Measurements from ENCODE around the gene ZBTB49.
"Not testable (repeated sequence)": the region's sequence is repeated elsewhere in the genome, so short reads cannot be mapped to it uniquely, and the experiment has no call there.

The ZBTB49 gene

GRCh38 chr4:4254199-4254598, 35.9 kb upstream of the ZBTB49 start:
- no peak overlapping the region for H3K4me3 ChIP-seq (ENCODE audit: low read depth, low read length)
- TF ChIP-seq, protein P1, sequence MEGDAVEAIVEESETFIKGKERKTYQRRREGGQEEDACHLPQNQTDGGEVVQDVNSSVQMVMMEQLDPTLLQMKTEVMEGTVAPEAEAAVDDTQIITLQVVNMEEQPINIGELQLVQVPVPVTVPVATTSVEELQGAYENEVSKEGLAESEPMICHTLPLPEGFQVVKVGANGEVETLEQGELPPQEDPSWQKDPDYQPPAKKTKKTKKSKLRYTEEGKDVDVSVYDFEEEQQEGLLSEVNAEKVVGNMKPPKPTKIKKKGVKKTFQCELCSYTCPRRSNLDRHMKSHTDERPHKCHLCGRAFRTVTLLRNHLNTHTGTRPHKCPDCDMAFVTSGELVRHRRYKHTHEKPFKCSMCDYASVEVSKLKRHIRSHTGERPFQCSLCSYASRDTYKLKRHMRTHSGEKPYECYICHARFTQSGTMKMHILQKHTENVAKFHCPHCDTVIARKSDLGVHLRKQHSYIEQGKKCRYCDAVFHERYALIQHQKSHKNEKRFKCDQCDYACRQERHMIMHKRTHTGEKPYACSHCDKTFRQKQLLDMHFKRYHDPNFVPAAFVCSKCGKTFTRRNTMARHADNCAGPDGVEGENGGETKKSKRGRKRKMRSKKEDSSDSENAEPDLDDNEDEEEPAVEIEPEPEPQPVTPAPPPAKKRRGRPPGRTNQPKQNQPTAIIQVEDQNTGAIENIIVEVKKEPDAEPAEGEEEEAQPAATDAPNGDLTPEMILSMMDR (IDR thresholded peaks at IDR 0.05; ENCODE audit: control insufficient read depth, extremely low read depth, insufficient read depth) = no peak
- no peak for DNase-seq (ENCODE audit: low read depth)

DNA sequence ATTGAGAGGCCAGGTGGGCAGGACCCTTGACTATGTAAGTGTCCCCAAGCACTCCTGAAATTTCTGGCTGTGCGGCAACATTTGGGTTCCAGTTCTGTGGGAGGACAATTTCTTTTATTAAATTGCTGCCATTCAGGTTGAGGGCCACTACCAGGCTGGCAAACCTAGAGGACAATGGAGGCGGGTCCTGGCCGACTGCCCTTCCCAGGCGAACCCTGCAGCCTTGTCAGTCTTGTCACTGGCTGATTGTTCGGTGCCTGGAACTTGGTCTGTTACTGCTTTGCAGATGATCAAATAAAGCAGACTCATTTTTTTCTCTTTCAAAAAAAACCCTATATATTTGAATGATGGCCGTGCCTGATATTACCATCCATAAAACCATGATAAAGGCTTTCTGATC, 35.4 kb upstream of the ZBTB49 start:
- no peak for DNase-seq (ENCODE audit: low read depth)
- TF ChIP-seq, protein P1 (IDR thresholded peaks at IDR 0.05; ENCODE audit: control insufficient read depth, extremely low read depth, insufficient read depth) = no peak
- no peak overlapping the region for H3K4me3 ChIP-seq (ENCODE audit: low read depth, low read length)

GRCh38 chr4:4256799-4257198, 33.3 kb upstream of the ZBTB49 start:
- no peak for DNase-seq (ENCODE audit: low read depth)
- H3K4me3 ChIP-seq (ENCODE audit: low read depth, low read length) = no peak overlapping the region
- TF ChIP-seq, protein P1 (IDR thresholded peaks at IDR 0.05; ENCODE audit: control insufficient read depth, extremely low read depth, insufficient read depth) = no peak

- not testable (repeated sequence) for DNase-seq (ENCODE audit: low read depth); H3K4me3 ChIP-seq (ENCODE audit: low read depth, low read length)
Measured at GRCh38 chr4:4257705-4258104, 32.3 kb upstream of the ZBTB49 start.

DNA sequence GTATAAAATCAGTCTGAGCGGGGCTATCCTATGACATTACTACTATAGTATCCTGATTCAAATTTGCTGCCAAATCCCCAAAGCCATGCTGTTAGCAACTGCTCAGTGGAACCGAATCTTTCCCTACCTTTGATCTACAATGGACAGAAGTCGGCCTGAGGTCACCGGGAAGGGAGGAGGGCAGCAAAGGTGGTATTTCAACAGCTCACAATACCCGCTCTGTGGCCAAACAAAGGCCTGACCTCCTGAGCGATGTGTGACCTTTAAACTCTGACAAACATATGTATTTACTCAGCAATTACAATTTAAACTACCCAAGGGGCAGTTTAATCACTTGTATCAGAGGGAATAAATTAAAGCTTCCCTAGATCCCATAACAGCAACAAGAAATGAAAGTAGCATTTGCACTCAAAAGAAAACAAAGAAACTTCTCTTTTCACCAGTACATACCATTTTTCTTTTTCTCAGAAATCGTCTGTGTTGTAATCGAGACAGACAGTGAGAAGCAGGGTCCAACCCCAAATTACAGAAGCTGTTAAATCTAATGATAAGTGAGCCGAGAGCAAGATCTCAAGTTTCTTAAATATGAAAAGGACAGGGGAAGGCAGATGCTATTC, 30.5 kb upstream of the ZBTB49 start:
- DNase-seq (ENCODE audit: low read depth) = no peak
- H3K4me3 ChIP-seq (ENCODE audit: low read depth, low read length) = no peak overlapping the region
- TF ChIP-seq, protein P1 (IDR thresholded peaks at IDR 0.05; ENCODE audit: control insufficient read depth, extremely low read depth, insufficient read depth) = no peak

DNA sequence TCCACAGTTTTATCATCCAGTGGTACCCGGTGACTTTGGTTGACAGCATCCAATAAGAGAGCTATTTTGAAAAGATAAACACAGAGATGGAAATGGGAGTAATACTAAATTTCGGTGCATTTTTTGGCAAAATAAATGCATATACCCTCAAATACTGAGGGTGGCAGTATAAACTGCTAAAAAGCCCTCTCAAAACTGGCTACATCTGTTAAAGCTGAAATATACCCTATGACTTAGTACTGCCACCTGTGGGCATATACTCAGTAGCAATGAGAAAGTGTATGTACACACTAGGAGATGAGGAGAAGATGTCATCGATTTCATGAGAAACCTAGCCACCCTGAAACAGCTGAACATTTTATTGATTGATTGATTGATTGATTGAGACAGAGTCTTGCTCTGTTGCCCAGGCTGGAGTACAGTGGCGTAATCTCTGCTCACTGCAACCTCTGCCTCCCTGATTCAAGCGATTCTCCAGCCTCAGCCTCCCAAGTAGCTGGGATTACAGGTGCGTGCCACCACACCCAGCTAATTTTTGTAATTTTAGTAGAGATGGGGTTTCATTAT, 29.8 kb upstream of the ZBTB49 start:
- DNase-seq (ENCODE audit: low read depth) = no peak
- TF ChIP-seq, protein P1 (IDR thresholded peaks at IDR 0.05; ENCODE audit: control insufficient read depth, extremely low read depth, insufficient read depth) = peak; percentile 36
- H3K4me3 ChIP-seq (ENCODE audit: low read depth, low read length) = no peak overlapping the region

- DNase-seq (ENCODE audit: low read depth) = no peak
Measured at GRCh38 chr4:4267981-4268380, 22.1 kb upstream of the ZBTB49 start.

More at GRCh38 chr4:4267981-4268380, 22.1 kb upstream of the ZBTB49 start:
- H3K4me3 ChIP-seq (ENCODE audit: low read depth, low read length) = no peak overlapping the region
- TF ChIP-seq, protein P1 (IDR thresholded peaks at IDR 0.05; ENCODE audit: control insufficient read depth, extremely low read depth, insufficient read depth) = no peak
